ENCODE data around the gene PHLDA1.

The PHLDA1 gene

GRCh38 chr12:76064904-76065303 lies 33.3 kb upstream of the PHLDA1 start:
- Histone ChIP-seq H3K9me3 (peaks cover 4% of the 10 kb centered on the region), H3K27me3 (no peaks in the 10 kb centered on the region), H3K27ac (no peak overlapping the region), H3K4me3 (ENCODE audit: low read depth in 1 of 2, low read length in 1 of 2) (no peak overlapping the region), H3K4me1 (ENCODE audit: control insufficient read depth in 1 of 2, insufficient read depth in 1 of 2, low read depth in 1 of 2, low read length in 1 of 2) (no peaks in the 10 kb centered on the region), H3K36me3 (peaks cover 6% of the 10 kb centered on the region)
- no peak for TF ChIP-seq CTCF (IDR thresholded peaks at IDR 0.05)

GRCh38 chr12:76060111-76060510 lies 28.5 kb upstream of the PHLDA1 start:
- Histone ChIP-seq H3K4me1 (ENCODE audit: control insufficient read depth in 1 of 2, insufficient read depth in 1 of 2, low read depth in 1 of 2, low read length in 1 of 2) (no peaks in the 10 kb centered on the region), H3K4me3 (ENCODE audit: low read depth in 1 of 2, low read length in 1 of 2) (no peak overlapping the region), H3K27ac (no peak overlapping the region), H3K27me3 (no peaks in the 10 kb centered on the region), H3K9me3 (peaks cover 4% of the 10 kb centered on the region), H3K36me3 (peaks cover 16% of the 10 kb centered on the region)
- TF ChIP-seq CTCF (IDR thresholded peaks at IDR 0.05): no peak

GRCh38 chr12:76057326-76057725 lies 25.8 kb upstream of the PHLDA1 start:
- Histone ChIP-seq H3K9me3 (no peaks in the 10 kb centered on the region), H3K27ac (no peak overlapping the region), H3K36me3 (peaks cover 30% of the 10 kb centered on the region), H3K4me1 (ENCODE audit: control insufficient read depth in 1 of 2, insufficient read depth in 1 of 2, low read depth in 1 of 2, low read length in 1 of 2) (no peaks in the 10 kb centered on the region), H3K4me3 (ENCODE audit: low read depth in 1 of 2, low read length in 1 of 2) (no peak overlapping the region), H3K27me3 (no peaks in the 10 kb centered on the region)
- TF ChIP-seq CTCF (IDR thresholded peaks at IDR 0.05): no peak

- Histone ChIP-seq H3K27ac (no peak overlapping the region), H3K4me1 (ENCODE audit: control insufficient read depth in 1 of 2, insufficient read depth in 1 of 2, low read depth in 1 of 2, low read length in 1 of 2) (no peaks in the 10 kb centered on the region), H3K9me3 (no peaks in the 10 kb centered on the region), H3K27me3 (no peaks in the 10 kb centered on the region), H3K36me3 (peaks cover 41% of the 10 kb centered on the region), H3K4me3 (ENCODE audit: low read depth in 1 of 2, low read length in 1 of 2) (no peak overlapping the region)
- no peak for TF ChIP-seq CTCF (IDR thresholded peaks at IDR 0.05)
Observed at GRCh38 chr12:76055393-76055792, 23.8 kb upstream of the PHLDA1 start.

GRCh38 chr12:76049575-76050251 lies 18.1 kb upstream of the PHLDA1 start:
- Histone ChIP-seq H3K4me3 (ENCODE audit: low read depth in 1 of 2, low read length in 1 of 2) (no peak overlapping the region), H3K27ac (no peak overlapping the region), H3K9me3 (no peaks in the 10 kb centered on the region), H3K36me3 (peaks cover 36% of the 10 kb centered on the region), H3K4me1 (ENCODE audit: control insufficient read depth in 1 of 2, insufficient read depth in 1 of 2, low read depth in 1 of 2, low read length in 1 of 2) (no peaks in the 10 kb centered on the region), H3K27me3 (no peaks in the 10 kb centered on the region)
- TF ChIP-seq CTCF (IDR thresholded peaks at IDR 0.05): no peak
